ENCODE data around the gene CABYR.

Gene CABYR

DNA sequence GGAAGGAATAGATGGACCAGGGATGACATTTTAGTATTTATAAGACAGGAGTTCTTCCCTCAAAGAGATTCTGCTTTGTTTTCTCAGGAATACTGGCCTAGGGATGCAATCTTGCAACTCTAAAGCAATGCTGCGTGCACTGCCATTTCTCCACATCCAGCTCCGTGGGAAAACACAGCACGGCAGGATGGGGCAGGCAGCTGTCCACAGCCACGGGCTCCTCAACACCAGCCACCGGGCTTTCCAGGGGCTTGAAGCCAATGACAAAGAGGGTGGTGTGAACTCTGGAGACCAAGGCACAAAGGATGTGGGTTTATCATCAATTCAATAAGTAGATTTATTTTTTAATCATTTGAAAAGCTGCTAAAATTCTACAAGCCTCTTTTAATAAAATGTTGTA, 49.3 kb downstream of the CABYR start:
- H3K4me3 Mint-ChIP-seq, result no peak overlapping the region
- H3K4me1 Mint-ChIP-seq, result peaks cover 37% of the 10 kb centered on the region
- H3K27me3 Mint-ChIP-seq (ENCODE audit: low read depth), result no peaks in the 10 kb centered on the region
- no peak for TF ChIP-seq CTCF (IDR thresholded peaks at IDR 0.05; ENCODE audit: unreplicated experiment in 3 of 3)
- peaks cover 14% of the 10 kb centered on the region for H3K36me3 Mint-ChIP-seq (ENCODE audit: low read depth)
- no peaks in the 10 kb centered on the region for H3K9me3 Mint-ChIP-seq
- no peak overlapping the region for H3K27ac Mint-ChIP-seq

DNA sequence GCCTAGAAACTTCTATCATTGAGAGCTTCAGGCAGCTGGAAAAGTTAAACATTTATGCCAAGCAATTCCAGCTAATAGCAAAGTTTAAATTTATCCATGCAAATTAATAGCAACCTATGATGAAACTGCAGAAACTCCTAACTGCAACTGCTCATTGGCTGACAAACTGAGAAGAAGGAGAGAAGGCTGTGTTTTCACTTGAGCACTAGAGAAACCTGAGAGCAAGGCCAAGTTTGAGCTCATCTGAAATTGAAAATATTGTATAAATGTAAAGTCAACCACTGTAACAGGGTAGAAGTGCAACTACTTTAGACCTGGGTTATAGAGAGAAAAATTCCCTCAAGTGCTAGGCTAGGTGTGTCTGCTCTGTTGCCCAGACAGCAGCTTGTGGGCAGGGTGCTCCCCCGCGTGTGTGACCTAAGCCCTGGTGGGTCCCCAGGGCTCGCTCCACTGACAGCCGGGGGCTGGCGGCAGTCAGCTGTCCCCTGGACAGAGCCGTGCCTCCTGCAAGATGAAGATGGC, 50.2 kb downstream of the CABYR start:
- peaks cover 14% of the 10 kb centered on the region for H3K36me3 Mint-ChIP-seq (ENCODE audit: low read depth)

DNA sequence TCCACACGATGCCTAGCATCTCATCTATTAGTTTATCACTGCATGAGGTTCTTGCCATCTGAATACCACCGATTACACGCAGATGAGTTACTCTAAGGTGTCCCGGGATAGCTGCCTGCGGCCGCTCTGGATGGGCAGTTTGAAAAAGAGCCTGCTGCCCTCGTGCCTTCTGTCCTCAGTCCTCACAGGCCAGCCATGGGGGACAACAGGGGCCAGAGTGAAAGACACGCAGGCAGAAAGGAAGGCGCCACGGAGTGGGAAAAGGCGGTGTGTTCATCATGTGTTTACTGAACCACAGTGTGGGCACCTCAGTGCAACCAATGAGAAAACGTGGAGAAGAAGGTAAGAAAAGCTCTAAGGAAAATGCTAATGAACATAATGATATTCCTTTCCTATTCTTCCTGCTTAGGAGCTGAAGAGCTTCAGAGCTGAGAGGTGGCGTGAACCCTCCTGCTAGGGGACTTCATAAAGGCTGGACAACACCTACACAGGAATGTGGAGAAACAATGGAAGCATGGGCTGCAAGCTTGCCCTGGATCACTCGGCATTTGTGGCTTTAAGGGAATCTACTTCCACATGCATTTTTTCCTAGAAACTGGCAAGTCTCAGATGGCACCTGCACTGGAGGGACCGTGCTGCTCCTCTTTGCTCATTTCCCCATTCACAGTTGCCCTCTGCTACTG, 50.9 kb downstream of the CABYR start:
- Mint-ChIP-seq H3K27me3 (ENCODE audit: low read depth) (no peaks in the 10 kb centered on the region), H3K4me3 (no peak overlapping the region), H3K36me3 (ENCODE audit: low read depth) (peaks cover 9% of the 10 kb centered on the region), H3K4me1 (peaks cover 37% of the 10 kb centered on the region), H3K9me3 (no peaks in the 10 kb centered on the region), H3K27ac (no peak overlapping the region)
- TF ChIP-seq CTCF (IDR thresholded peaks at IDR 0.05; ENCODE audit: unreplicated experiment in 3 of 3), result no peak

More for the DNA sequence above, 50.2 kb downstream of the CABYR start:
- Mint-ChIP-seq H3K4me3 (no peak overlapping the region), H3K27ac (peak overlapping the region in 2 of 3 experiments; percentile 9 to 13), H3K9me3 (no peaks in the 10 kb centered on the region), H3K27me3 (ENCODE audit: low read depth) (no peaks in the 10 kb centered on the region), H3K4me1 (peaks cover 37% of the 10 kb centered on the region)
- no peak for TF ChIP-seq CTCF (IDR thresholded peaks at IDR 0.05; ENCODE audit: unreplicated experiment in 3 of 3)

GRCh38 chr18:24190590-24190989, 51.7 kb downstream of the CABYR start:
- TF ChIP-seq CTCF (IDR thresholded peaks at IDR 0.05; ENCODE audit: unreplicated experiment in 3 of 3), result no peak
- peaks cover 6% of the 10 kb centered on the region for H3K36me3 Mint-ChIP-seq (ENCODE audit: low read depth)
- no peaks in the 10 kb centered on the region for H3K9me3 Mint-ChIP-seq
- no peaks in the 10 kb centered on the region for H3K27me3 Mint-ChIP-seq (ENCODE audit: low read depth)
- H3K4me3 Mint-ChIP-seq, result peak overlapping the region in 1 of 3 experiments; percentile 10
- H3K4me1 Mint-ChIP-seq, result peaks cover 37% of the 10 kb centered on the region
- H3K27ac Mint-ChIP-seq, result peak overlapping the region in 1 of 3 experiments; percentile 57

DNA sequence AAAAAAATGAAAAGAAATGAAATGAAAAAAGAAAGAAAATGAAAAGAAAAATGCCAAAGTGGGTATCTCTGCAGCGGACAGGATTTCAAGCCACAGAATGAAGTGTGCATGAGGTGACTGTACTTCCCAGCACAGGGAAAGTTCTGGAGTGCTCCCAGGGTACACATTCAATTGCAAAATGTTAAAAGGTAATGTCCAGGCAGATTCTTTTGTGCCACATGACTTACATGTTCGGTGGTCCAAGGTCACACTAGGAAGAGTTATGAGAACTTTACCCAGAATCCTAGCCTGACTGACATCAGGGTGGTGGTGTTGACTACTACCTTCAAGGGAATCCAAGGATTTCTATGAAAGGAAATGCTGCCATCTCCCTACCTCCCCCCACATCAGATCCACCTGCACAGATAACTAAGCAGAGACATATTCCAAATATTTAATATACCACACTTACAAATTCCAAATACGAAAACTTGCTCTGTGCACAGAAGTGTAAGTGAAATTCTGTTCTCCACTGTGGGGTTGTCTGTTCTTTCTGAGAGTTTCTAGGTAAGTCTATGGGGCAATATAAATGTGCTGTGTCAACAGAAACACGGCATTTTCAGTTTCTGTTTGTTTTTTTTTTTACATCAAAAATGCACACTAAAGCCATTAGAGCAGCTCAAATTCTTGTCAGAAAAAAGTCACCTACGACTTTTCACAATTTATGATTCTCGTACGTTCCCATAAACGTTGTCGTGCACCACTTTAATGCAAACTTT, 56.6 kb downstream of the CABYR start:
- Mint-ChIP-seq H3K4me1 (peaks cover 28% of the 10 kb centered on the region), H3K27me3 (ENCODE audit: low read depth) (no peaks in the 10 kb centered on the region), H3K27ac (no peak overlapping the region), H3K9me3 (no peaks in the 10 kb centered on the region), H3K36me3 (ENCODE audit: low read depth) (peaks cover 6% of the 10 kb centered on the region), H3K4me3 (no peak overlapping the region)
- no peak for TF ChIP-seq CTCF (IDR thresholded peaks at IDR 0.05; ENCODE audit: unreplicated experiment in 3 of 3)
